Measurements from ENCODE around the gene NPHP4. TPM values are rescaled to one million over a fixed set of nuclear protein-coding genes. Genes with fewer than 3 reads are reported as not detected.

The NPHP4 gene
- total RNA-seq, 1 donor from 2014 or later, result 16.1 TPM

GRCh38 chr1:5913078-5913845 is 79.0 kb downstream of the NPHP4 start:
- DNase-seq (no peak), ATAC-seq (no peak)
- H3K36me3 ChIP-seq, result peaks cover 6% of the 10 kb centered on the region
- H3K4me3 ChIP-seq, result no peak overlapping the region
- intact Hi-C loops (cut with DNase I), result no loop called here
- no peaks in the 10 kb centered on the region for H3K9me3 ChIP-seq
- H3K4me1 ChIP-seq, result peaks cover 6% of the 10 kb centered on the region
- TF ChIP-seq CTCF (IDR thresholded peaks at IDR 0.05), result no peak
- no peaks in the 10 kb centered on the region for H3K27me3 ChIP-seq (ENCODE audit: low read depth)
- H3K27ac ChIP-seq, result no peak overlapping the region

DNA sequence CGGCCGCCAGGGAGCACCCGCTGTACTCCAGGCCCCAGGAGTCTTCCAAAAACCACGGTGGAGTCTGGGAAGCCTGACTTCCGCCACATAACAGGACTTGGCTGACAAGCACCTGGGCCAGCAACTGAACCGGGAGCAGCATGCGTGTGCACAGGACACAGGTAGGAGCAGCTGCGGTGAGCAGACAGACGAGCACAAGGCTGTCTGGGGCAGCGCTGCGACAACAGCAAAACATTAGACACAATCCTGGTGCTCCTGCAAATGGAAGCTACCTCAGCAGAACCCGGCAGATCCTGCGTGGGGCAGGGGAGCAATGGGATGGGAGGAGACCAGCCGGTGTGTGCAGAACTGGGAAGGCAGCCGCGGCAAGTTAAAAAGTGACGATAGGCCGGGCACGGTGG is 80.4 kb downstream of the NPHP4 start:
- peaks cover 6% of the 10 kb centered on the region for H3K4me1 ChIP-seq
- H3K4me3 ChIP-seq, result no peak overlapping the region
- ATAC-seq (no peak), DNase-seq (no peak)
- intact Hi-C loops (cut with DNase I), result no loop called here
- H3K27ac ChIP-seq, result no peak overlapping the region
- H3K27me3 ChIP-seq (ENCODE audit: low read depth), result no peaks in the 10 kb centered on the region
- no peaks in the 10 kb centered on the region for H3K9me3 ChIP-seq
- peaks cover 18% of the 10 kb centered on the region for H3K36me3 ChIP-seq
- TF ChIP-seq CTCF (IDR thresholded peaks at IDR 0.05), result no peak

- no peaks in the 10 kb centered on the region for H3K27me3 ChIP-seq (ENCODE audit: low read depth)
- no peak for ATAC-seq
- H3K36me3 ChIP-seq, result peaks cover 25% of the 10 kb centered on the region
- no peaks in the 10 kb centered on the region for H3K9me3 ChIP-seq
- peaks cover 6% of the 10 kb centered on the region for H3K4me1 ChIP-seq
- TF ChIP-seq CTCF (IDR thresholded peaks at IDR 0.05), result no peak
- no peak overlapping the region for H3K27ac ChIP-seq
- intact Hi-C loops (cut with DNase I), result no loop called here
- no peak for DNase-seq
- H3K4me3 ChIP-seq, result no peak overlapping the region
Measured at GRCh38 chr1:5911157-5911556, 81.1 kb downstream of the NPHP4 start.

- no peaks in the 10 kb centered on the region for H3K9me3 ChIP-seq
- peaks cover 29% of the 10 kb centered on the region for H3K36me3 ChIP-seq
- intact Hi-C loops (cut with DNase I), result no loop called here
- no peak overlapping the region for H3K27ac ChIP-seq
- ATAC-seq (no peak), DNase-seq (no peak)
- H3K4me1 ChIP-seq, result peaks cover 3% of the 10 kb centered on the region
- H3K27me3 ChIP-seq (ENCODE audit: low read depth), result no peaks in the 10 kb centered on the region
- TF ChIP-seq CTCF (IDR thresholded peaks at IDR 0.05), result no peak
- no peak overlapping the region for H3K4me3 ChIP-seq
Measured at GRCh38 chr1:5910666-5911065, 81.6 kb downstream of the NPHP4 start.

- Histone ChIP-seq H3K27me3 (ENCODE audit: low read depth) (no peaks in the 10 kb centered on the region), H3K27ac (no peak overlapping the region), H3K9me3 (no peaks in the 10 kb centered on the region), H3K4me3 (no peak overlapping the region), H3K36me3 (peaks cover 34% of the 10 kb centered on the region), H3K4me1 (no peaks in the 10 kb centered on the region)
- TF ChIP-seq CTCF (IDR thresholded peaks at IDR 0.05), result no peak
- ATAC-seq, result no peak
- intact Hi-C loops (cut with DNase I), result no loop called here
- no peak for DNase-seq
Measured at GRCh38 chr1:5910276-5910620, 82.0 kb downstream of the NPHP4 start.
